Caco-2 (cell line): ENCODE results near the gene USP32. TPM values are rescaled to one million over a fixed set of nuclear protein-coding genes. Genes with fewer than 3 reads are reported as not detected.

Experiments used
- BruUV-seq: library from RNA; stranded (reverse); fragments of 400-500 nt; replicated peaks from 2 replicates; lab custom pipeline; 2021; lab: Mats Ljungman, UMichigan
- CTCF ChIA-PET: fragments of 300-600 bp; sonication (Branson Sonifier 250); formaldehyde crosslinking; loops from one replicate; lab custom pipeline; 2022; ENCODE audit warnings: antibody characterized with exemption; lab: Charles Lee
- POLR2A ChIA-PET: fragments of 300-600 bp; sonication (Branson Sonifier 250); formaldehyde crosslinking; loops from one replicate; lab custom pipeline; 2022; ENCODE audit warnings: antibody characterized with exemption; lab: Charles Lee
- DNase-seq, 2 experiments: peaks; one replicate each; pipeline versions ENCODE4 v3.0.0 to v3.0.0-alpha.2; 2020 to 2022
- H3K27me3 ChIP-seq: replicated peaks from 2 replicates; pipeline ENCODE4 v1.6.0; 2011; ENCODE audit warnings: low read length; ENCODE audit not compliant: control insufficient read depth, insufficient read depth
- H3K36me3 ChIP-seq: 2 replicates; pipeline ENCODE4 v1.5.1; 2011; ENCODE audit warnings: low read length; ENCODE audit not compliant: control insufficient read depth, insufficient read depth
- H3K4me1 ChIP-seq: fragments of 250-450 bp; sonication (Bioruptor Pico); 2 replicates; pipeline ENCODE4 v1.5.1; 2020; ENCODE audit warnings: mild to moderate bottlenecking
- H3K4me3 ChIP-seq: 2 replicates; pipeline ENCODE4 v1.5.1; 2011; ENCODE audit warnings: low read depth, mild to moderate bottlenecking, control low read depth, low read length
- H3K9me3 ChIP-seq: fragments of 250-450 bp; sonication (Bioruptor Pico); 2 replicates; pipeline ENCODE4 v1.5.1; 2020; ENCODE audit warnings: mild to moderate bottlenecking, moderate library complexity
- H3K27ac Mint-ChIP-seq: one replicate; pipeline ENCODE4 v1.8.0; 2022; ENCODE audit warnings: mixed read lengths; ENCODE audit not compliant: unreplicated experiment
- H3K27me3 Mint-ChIP-seq: one replicate; pipeline ENCODE4 v1.8.0; 2022; ENCODE audit warnings: mixed read lengths; ENCODE audit not compliant: insufficient read depth, unreplicated experiment
- H3K36me3 Mint-ChIP-seq: one replicate; pipeline ENCODE4 v1.8.0; 2022; ENCODE audit warnings: mild to moderate bottlenecking, mixed read lengths; ENCODE audit not compliant: insufficient read depth, unreplicated experiment
- H3K4me1 Mint-ChIP-seq: one replicate; pipeline ENCODE4 v1.8.0; 2022; ENCODE audit warnings: low read depth, mixed read lengths; ENCODE audit not compliant: unreplicated experiment
- H3K4me3 Mint-ChIP-seq: one replicate; pipeline ENCODE4 v1.8.0; 2022; ENCODE audit warnings: mild to moderate bottlenecking, moderate library complexity, mixed read lengths; ENCODE audit not compliant: unreplicated experiment
- H3K9me3 Mint-ChIP-seq: one replicate; pipeline ENCODE4 v1.8.0; 2022; ENCODE audit warnings: mixed read lengths; ENCODE audit not compliant: unreplicated experiment
- intact Hi-C: fragments of 100-400 bp; cut with micrococcal nuclease; formaldehyde crosslinking; loops from one replicate; pipeline ENCODE4 v1.10.0; 2022; ENCODE audit not compliant: unreplicated experiment
- total RNA-seq: library from RNA; stranded (reverse); gene quantifications from 2 replicates; pipeline ENCODE4 v1.2.3, GENCODE V29; 2022
- TF ChIP-seq, protein P1 (sequence below), 2 experiments: fragments of 200-600 bp in 1 of 2; IDR thresholded peaks; 1 replicate in 1 of 2; 2 replicates in 1 of 2; pipeline versions ENCODE4 v1.5.1 to v1.8.0; 2011 to 2022; ENCODE audit warnings: antibody characterized with exemption in 1 of 2, control low read depth in 1 of 2, inconsistent platforms in 1 of 2, low read depth in 1 of 2, low read length in 1 of 2, mild to moderate bottlenecking in 1 of 2, moderate library complexity in 1 of 2; ENCODE audit not compliant: insufficient read depth in 1 of 2, severe bottlenecking in 1 of 2, unreplicated experiment in 1 of 2

Gene USP32
- total RNA-seq, 1 experiment from 2014 or later, result 53.3 TPM

DNA sequence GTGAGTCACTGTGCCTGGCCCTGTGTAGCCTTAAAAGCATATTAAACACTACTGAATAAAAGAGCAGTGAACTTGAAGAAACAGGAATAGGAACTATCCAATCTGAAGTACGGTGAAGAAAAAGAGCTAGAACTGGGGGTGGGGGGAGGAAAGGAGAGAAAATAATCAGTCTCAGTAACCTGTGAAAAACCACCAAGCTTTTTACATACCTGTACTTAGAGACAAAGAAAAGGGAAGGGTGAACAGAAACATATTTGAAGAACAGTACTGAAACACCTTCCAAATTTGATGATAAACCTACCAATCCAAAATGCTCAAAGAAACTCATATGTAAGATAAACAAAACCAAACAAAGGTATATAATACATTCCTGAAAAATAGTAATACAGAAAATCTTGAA, 77.5 kb downstream of the USP32 start:
- Mint-ChIP-seq H3K4me1 (no peaks in the 10 kb centered on the region), H3K9me3 (no peaks in the 10 kb centered on the region), H3K36me3 (peaks cover 5% of the 10 kb centered on the region), H3K27me3 (no peaks in the 10 kb centered on the region), H3K27ac (no peak overlapping the region), H3K4me3 (no peak overlapping the region)
- H3K4me1 ChIP-seq, result no peaks in the 10 kb centered on the region
- H3K4me3 ChIP-seq, result no peak overlapping the region
- no peaks in the 10 kb centered on the region for H3K36me3 ChIP-seq
- TF ChIP-seq, protein P1, sequence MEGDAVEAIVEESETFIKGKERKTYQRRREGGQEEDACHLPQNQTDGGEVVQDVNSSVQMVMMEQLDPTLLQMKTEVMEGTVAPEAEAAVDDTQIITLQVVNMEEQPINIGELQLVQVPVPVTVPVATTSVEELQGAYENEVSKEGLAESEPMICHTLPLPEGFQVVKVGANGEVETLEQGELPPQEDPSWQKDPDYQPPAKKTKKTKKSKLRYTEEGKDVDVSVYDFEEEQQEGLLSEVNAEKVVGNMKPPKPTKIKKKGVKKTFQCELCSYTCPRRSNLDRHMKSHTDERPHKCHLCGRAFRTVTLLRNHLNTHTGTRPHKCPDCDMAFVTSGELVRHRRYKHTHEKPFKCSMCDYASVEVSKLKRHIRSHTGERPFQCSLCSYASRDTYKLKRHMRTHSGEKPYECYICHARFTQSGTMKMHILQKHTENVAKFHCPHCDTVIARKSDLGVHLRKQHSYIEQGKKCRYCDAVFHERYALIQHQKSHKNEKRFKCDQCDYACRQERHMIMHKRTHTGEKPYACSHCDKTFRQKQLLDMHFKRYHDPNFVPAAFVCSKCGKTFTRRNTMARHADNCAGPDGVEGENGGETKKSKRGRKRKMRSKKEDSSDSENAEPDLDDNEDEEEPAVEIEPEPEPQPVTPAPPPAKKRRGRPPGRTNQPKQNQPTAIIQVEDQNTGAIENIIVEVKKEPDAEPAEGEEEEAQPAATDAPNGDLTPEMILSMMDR (IDR thresholded peaks at IDR 0.05; ENCODE audit: insufficient read depth in 1 of 2, low read depth in 1 of 2, low read length in 1 of 2, severe bottlenecking in 1 of 2, unreplicated experiment in 1 of 2), result no peak
- no peaks in the 10 kb centered on the region for H3K27me3 ChIP-seq
- ChIA-PET POLR2A (no interaction called here), CTCF (no interaction called here)
- BruUV-seq, result no TSS peak
- DNase-seq, result no peak
- intact Hi-C loops, result no loop called here
- H3K9me3 ChIP-seq, result no peaks in the 10 kb centered on the region

DNA sequence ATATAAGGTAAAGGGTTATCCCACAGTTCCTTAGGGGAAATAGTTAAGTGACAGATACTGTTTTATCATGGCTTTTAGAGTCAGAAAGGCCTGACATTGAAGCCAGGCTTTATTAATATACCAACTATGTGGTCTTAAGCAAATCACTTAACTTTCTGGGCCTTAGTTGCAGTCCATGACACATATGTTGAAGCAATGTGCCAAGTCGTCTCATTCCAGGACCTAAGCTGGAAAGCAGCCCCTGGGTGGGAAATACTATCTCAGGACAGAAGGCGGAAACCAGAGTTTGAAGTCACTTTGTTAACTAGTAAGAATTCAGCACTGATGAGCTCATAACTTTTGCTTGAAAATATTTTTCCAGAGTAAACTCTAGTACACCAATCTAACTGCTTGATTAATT, 80.0 kb downstream of the USP32 start:
- Mint-ChIP-seq H3K9me3 (no peaks in the 10 kb centered on the region), H3K27me3 (no peaks in the 10 kb centered on the region), H3K36me3 (peaks cover 20% of the 10 kb centered on the region), H3K27ac (no peak overlapping the region), H3K4me3 (no peak overlapping the region), H3K4me1 (no peaks in the 10 kb centered on the region)
- Histone ChIP-seq H3K27me3 (no peaks in the 10 kb centered on the region), H3K9me3 (no peaks in the 10 kb centered on the region), H3K4me1 (no peaks in the 10 kb centered on the region), H3K4me3 (no peak overlapping the region), H3K36me3 (no peaks in the 10 kb centered on the region)
- no TSS peak for BruUV-seq
- no peak for DNase-seq
- ChIA-PET POLR2A (no interaction called here), CTCF (interaction anchor here (1.0 kb wide), 1 partner anchor 170 kb away, joined by 3 read pairs; no protein-coding TSS in a partner anchor)
- TF ChIP-seq, protein P1 (IDR thresholded peaks at IDR 0.05; ENCODE audit: insufficient read depth in 1 of 2, low read depth in 1 of 2, low read length in 1 of 2, severe bottlenecking in 1 of 2, unreplicated experiment in 1 of 2), result no peak
- intact Hi-C loops, result no loop called here

DNA sequence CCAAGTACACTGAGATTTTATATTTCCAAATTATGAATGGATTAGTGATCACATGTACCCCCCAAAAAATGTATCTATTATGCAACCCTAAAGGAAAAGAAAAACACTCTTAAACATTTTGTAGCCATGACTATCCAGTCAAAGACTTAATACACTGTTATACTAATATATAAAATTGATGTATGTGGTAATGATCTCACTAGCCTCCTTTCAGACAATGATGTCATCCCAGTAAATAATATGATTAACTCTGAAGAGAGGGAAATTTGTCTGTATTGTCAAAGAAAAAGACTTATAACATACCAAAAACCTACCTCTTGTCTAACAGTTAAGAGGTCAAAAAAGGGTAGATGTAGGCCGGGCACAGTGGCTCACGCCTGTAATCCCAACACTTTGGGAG, 80.7 kb downstream of the USP32 start:
- Histone ChIP-seq H3K9me3 (no peaks in the 10 kb centered on the region), H3K4me1 (no peaks in the 10 kb centered on the region), H3K27me3 (no peaks in the 10 kb centered on the region), H3K36me3 (no peaks in the 10 kb centered on the region), H3K4me3 (no peak overlapping the region)
- H3K4me3 Mint-ChIP-seq, result no peak overlapping the region
- H3K27me3 Mint-ChIP-seq, result no peaks in the 10 kb centered on the region
- DNase-seq, result no peak
- H3K9me3 Mint-ChIP-seq, result no peaks in the 10 kb centered on the region
- ChIA-PET POLR2A (no interaction called here), CTCF (no interaction called here)
- intact Hi-C loops, result no loop called here
- H3K36me3 Mint-ChIP-seq, result peaks cover 20% of the 10 kb centered on the region
- H3K27ac Mint-ChIP-seq, result no peak overlapping the region
- TF ChIP-seq, protein P1 (IDR thresholded peaks at IDR 0.05; ENCODE audit: insufficient read depth in 1 of 2, low read depth in 1 of 2, low read length in 1 of 2, severe bottlenecking in 1 of 2, unreplicated experiment in 1 of 2), result no peak
- H3K4me1 Mint-ChIP-seq, result no peaks in the 10 kb centered on the region
- no TSS peak for BruUV-seq
